B cell (primary cell): ENCODE results near the gene ABCC5. TPM values are rescaled to one million over a fixed set of nuclear protein-coding genes. Genes with fewer than 3 reads are reported as not detected.

ENCODE experiments used
- ATAC-seq: fragments of 200-7000 bp; cut with Tn5 transposase; one replicate; pipeline ENCODE4 v1.10.0; 2021; ENCODE audit warnings: low read depth, mild to moderate bottlenecking, moderate number of reproducible peaks, moderate library complexity
- CTCF ChIA-PET: fragments of 350-600 bp; sonication (Branson Sonifier 250); formaldehyde crosslinking; loops from one replicate; lab custom pipeline; 2021; ENCODE audit warnings: antibody characterized with exemption, inconsistent platforms; lab: Charles Lee
- POLR2A ChIA-PET: fragments of 350-600 bp; sonication (Branson Sonifier 250); formaldehyde crosslinking; loops from one replicate; lab custom pipeline; 2021; ENCODE audit warnings: antibody characterized with exemption; lab: Charles Lee
- DNase-seq: peaks from one replicate; pipeline ENCODE4 v3.0.0; 2013
- H2AFZ ChIP-seq: 2 replicates; pipeline ENCODE4 v1.6.1; 2012; ENCODE audit warnings: mild to moderate bottlenecking, low read depth, low read length; ENCODE audit not compliant: insufficient read depth, poor library complexity, severe bottlenecking
- H3K27ac ChIP-seq, 2 donors: 1 replicate in 1 of 2; 2 replicates in 1 of 2; pipeline ENCODE4 v1.5.1; 2012 to 2013; ENCODE audit warnings: low read length in 2 of 2, mild to moderate bottlenecking in 2 of 2, moderate library complexity in 1 of 2
- H3K27me3 ChIP-seq, 4 experiments: fragments of 200-600 bp in 1 of 4; sonication (generic) in 1 of 4; replicated peaks in 1 of 4; 1 replicate in 2 of 4; 2 replicates in 2 of 4; pipeline versions ENCODE4 v1.6.1 to v1.7.0; 2013 to 2016; ENCODE audit warnings: low read length in 3 of 4, mild to moderate bottlenecking in 2 of 4, mixed read lengths in 1 of 4, moderate library complexity in 1 of 4; ENCODE audit not compliant: insufficient read depth in 4 of 4, control insufficient read depth in 3 of 4; ENCODE audit errors: control extremely low read depth in 1 of 4
- H3K36me3 ChIP-seq, 2 experiments: replicated peaks in 1 of 2; 1 replicate in 1 of 2; 2 replicates in 1 of 2; pipeline versions ENCODE4 v1.6.1 to v1.7.1; 2013; ENCODE audit warnings: low read length in 1 of 2; ENCODE audit not compliant: insufficient read depth in 2 of 2, control insufficient read depth in 1 of 2; ENCODE audit errors: control extremely low read depth in 1 of 2, extremely low read depth in 1 of 2
- H3K4me1 ChIP-seq, 2 donors: fragments of 200-600 bp in 1 of 2; sonication (generic) in 1 of 2; 1 replicate in 1 of 2; 2 replicates in 1 of 2; pipeline versions ENCODE4 v1.5.1 to v1.6.1; 2013 to 2017; ENCODE audit warnings: low read length in 2 of 2; ENCODE audit not compliant: control insufficient read depth in 2 of 2, insufficient read depth in 2 of 2
- H3K4me2 ChIP-seq: replicated peaks from 2 replicates; pipeline ENCODE3; 2012; ENCODE audit warnings: mild to moderate bottlenecking, low read depth, low read length; ENCODE audit not compliant: poor library complexity, severe bottlenecking
- H3K4me3 ChIP-seq, 5 experiments: fragments of 200-600 bp in 1 of 5; sonication (generic) in 1 of 5; 1 replicate in 3 of 5; 2 replicates in 2 of 5; pipeline versions ENCODE4 v1.5.1 to v1.7.0; 2011 to 2016; ENCODE audit warnings: low read length in 4 of 5, mild to moderate bottlenecking in 4 of 5, low read depth in 2 of 5, control low read depth in 1 of 5, moderate library complexity in 1 of 5; ENCODE audit not compliant: insufficient read depth in 1 of 5; ENCODE audit errors: control extremely low read depth in 1 of 5, extremely low read depth in 1 of 5
- H3K79me2 ChIP-seq: fragments of 200-600 bp; sonication (generic); one replicate; pipeline ENCODE4 v1.6.0; 2016; ENCODE audit warnings: low read length; ENCODE audit not compliant: control insufficient read depth, insufficient read depth
- H3K9ac ChIP-seq: fragments of 200-600 bp; sonication (generic); 2 replicates; pipeline ENCODE4 v1.6.1; 2017; ENCODE audit warnings: mild to moderate bottlenecking, low read length, moderate library complexity
- H3K9me3 ChIP-seq, 3 donors: one replicate each; pipeline versions ENCODE4 v1.6.1 to v1.7.1; 2013; ENCODE audit warnings: low read length in 2 of 3; ENCODE audit not compliant: control insufficient read depth in 2 of 3, insufficient read depth in 1 of 3; ENCODE audit errors: control extremely low read depth in 1 of 3
- H4K20me1 ChIP-seq: 2 replicates; pipeline ENCODE4 v1.6.0; 2012; ENCODE audit warnings: mild to moderate bottlenecking, low read length; ENCODE audit not compliant: insufficient read depth, control insufficient read depth, poor library complexity, severe bottlenecking
- H3K27ac Mint-ChIP-seq: one replicate; pipeline ENCODE4 v1.8.0; 2021; ENCODE audit warnings: mixed read lengths
- H3K27me3 Mint-ChIP-seq: one replicate; pipeline ENCODE4 v1.8.0; 2021; ENCODE audit warnings: mixed read lengths
- H3K4me1 Mint-ChIP-seq: one replicate; pipeline ENCODE4 v1.8.0; 2021; ENCODE audit warnings: mixed read lengths
- H3K4me3 Mint-ChIP-seq: one replicate; pipeline ENCODE4 v1.8.0; 2021; ENCODE audit warnings: mixed read lengths
- H3K9me3 Mint-ChIP-seq: one replicate; pipeline ENCODE4 v1.8.0; 2022; ENCODE audit warnings: mixed read lengths; ENCODE audit not compliant: insufficient read depth
- CTCF ChIP-seq: fragments of 200-600 bp; IDR thresholded peaks from one replicate; pipeline ENCODE4 v1.8.0; 2022; ENCODE audit warnings: antibody characterized with exemption, mild to moderate bottlenecking
- EZH2 ChIP-seq: IDR thresholded peaks from 2 replicates; pipeline ENCODE4 v1.6.1; 2012; ENCODE audit warnings: borderline replicate concordance, low read depth, mild to moderate bottlenecking, moderate library complexity, low read length; ENCODE audit not compliant: insufficient read depth, poor library complexity, severe bottlenecking
- WGBS: methylation state at CpG from one replicate; pipeline ENCODE4 v1.1.5; 2013; ENCODE audit warnings: missing lambda C conversion rate; ENCODE audit not compliant: insufficient coverage; 5-methylcytosine and 5-hydroxymethylcytosine counted together
- intact Hi-C: fragments of 100-400 bp; cut with micrococcal nuclease; formaldehyde crosslinking; loops from one replicate; pipeline ENCODE4 v1.10.0; 2022
- polyA plus RNA-seq: library from polyadenylated mRNA; depleted of rRNA; stranded (reverse); fragments of >200 nt; gene quantifications from 2 replicates; pipeline ENCODE4 v1.2.3, GENCODE V29; 2012
- total RNA-seq, 2 donors: library from RNA; stranded (reverse); fragments of 120-200 nt in 1 of 2; gene quantifications; 1 replicate in 1 of 2; 2 replicates in 1 of 2; pipeline versions ENCODE4 v1.2.3 to v1.2.4, GENCODE V29; 2013 to 2022

ABCC5 gene
- total and polyA plus RNA-seq, 2 donors (not counting 1 experiment from before 2014, with no cell fraction given), result 13.4 to 29.5 TPM

GRCh38 chr3:184001761-184002160 lies 15.9 kb downstream of the ABCC5 start:
- Mint-ChIP-seq H3K4me1 (peaks cover 10% of the 10 kb centered on the region), H3K27ac (no peak overlapping the region), H3K4me3 (no peak overlapping the region), H3K27me3 (no peaks in the 10 kb centered on the region), H3K9me3 (no peaks in the 10 kb centered on the region)
- 100% methylated on average over 2 of the region's 3 CpGs for WGBS
- no peak overlapping the region for H3K27ac ChIP-seq
- H3K4me3 ChIP-seq, result no peak overlapping the region
- no peaks in the 10 kb centered on the region for H4K20me1 ChIP-seq
- H3K27me3 ChIP-seq, result no peaks in the 10 kb centered on the region
- TF ChIP-seq CTCF, result no peak
- TF ChIP-seq EZH2, result no peak
- no peak overlapping the region for H3K4me2 ChIP-seq
- ChIA-PET CTCF (no interaction called here), POLR2A (no interaction called here)
- peaks cover 10 to 11% of the 10 kb centered on the region in 2 donors for H3K4me1 ChIP-seq
- DNase-seq, result no peak
- peaks cover 16% of the 10 kb centered on the region for H3K79me2 ChIP-seq
- peaks cover 0 to 4% of the 10 kb centered on the region in 2 experiments for H3K36me3 ChIP-seq
- H2AFZ ChIP-seq, result no peak overlapping the region
- intact Hi-C loops, result no loop called here
- no peak for ATAC-seq
- H3K9ac ChIP-seq, result no peak overlapping the region
- H3K9me3 ChIP-seq, result no peaks in the 10 kb centered on the region

GRCh38 chr3:183991403-183991802 lies 26.3 kb downstream of the ABCC5 start:
- no peaks in the 10 kb centered on the region for H3K27me3 Mint-ChIP-seq
- no peaks in the 10 kb centered on the region for H3K4me1 Mint-ChIP-seq
- ATAC-seq, result no peak
- Histone ChIP-seq H4K20me1 (no peaks in the 10 kb centered on the region), H3K27me3 (no peaks in the 10 kb centered on the region), H3K4me2 (no peak overlapping the region), H2AFZ (no peak overlapping the region), H3K79me2 (no peaks in the 10 kb centered on the region), H3K27ac (no peak overlapping the region), H3K4me1 (no peaks in the 10 kb centered on the region), H3K36me3 (peaks cover 3 to 7% of the 10 kb centered on the region in 2 experiments), H3K4me3 (no peak overlapping the region), H3K9ac (no peak overlapping the region), H3K9me3 (no peaks in the 10 kb centered on the region)
- H3K27ac Mint-ChIP-seq, result no peak overlapping the region
- intact Hi-C loops, result no loop called here
- H3K9me3 Mint-ChIP-seq, result no peaks in the 10 kb centered on the region
- WGBS, result no CpG with 5 or more reads among the region's 5 CpGs
- CTCF ChIA-PET, result interaction anchor here (0.7 to 1.4 kb wide), 2 partner anchors 24 to 1327 kb away, joined by 3 to 6 read pairs; no protein-coding TSS in a partner anchor
- DNase-seq, result no peak
- POLR2A ChIA-PET, result no interaction called here
- TF ChIP-seq CTCF (no peak), EZH2 (no peak)
- H3K4me3 Mint-ChIP-seq, result no peak overlapping the region
